Stimulated activated CD4-positive, alpha-beta T cell treated with anti-CD3 and anti-CD28 coated beads, Interleukin-15, amount 100 ng/mL, for 1 hour (primary cell): ENCODE results near the gene CLDN9.
"Not testable (repeated sequence)": the region's sequence is repeated elsewhere in the genome, so short reads cannot be mapped to it uniquely, and the experiment has no call there.

Source experiments
- DNase-seq, 2 donors: peaks; one replicate each; pipeline ENCODE4 v3.0.0-alpha.2; 2020; ENCODE audit warnings: low read depth in 1 of 2, low spot score in 1 of 2

Gene CLDN9

DNA sequence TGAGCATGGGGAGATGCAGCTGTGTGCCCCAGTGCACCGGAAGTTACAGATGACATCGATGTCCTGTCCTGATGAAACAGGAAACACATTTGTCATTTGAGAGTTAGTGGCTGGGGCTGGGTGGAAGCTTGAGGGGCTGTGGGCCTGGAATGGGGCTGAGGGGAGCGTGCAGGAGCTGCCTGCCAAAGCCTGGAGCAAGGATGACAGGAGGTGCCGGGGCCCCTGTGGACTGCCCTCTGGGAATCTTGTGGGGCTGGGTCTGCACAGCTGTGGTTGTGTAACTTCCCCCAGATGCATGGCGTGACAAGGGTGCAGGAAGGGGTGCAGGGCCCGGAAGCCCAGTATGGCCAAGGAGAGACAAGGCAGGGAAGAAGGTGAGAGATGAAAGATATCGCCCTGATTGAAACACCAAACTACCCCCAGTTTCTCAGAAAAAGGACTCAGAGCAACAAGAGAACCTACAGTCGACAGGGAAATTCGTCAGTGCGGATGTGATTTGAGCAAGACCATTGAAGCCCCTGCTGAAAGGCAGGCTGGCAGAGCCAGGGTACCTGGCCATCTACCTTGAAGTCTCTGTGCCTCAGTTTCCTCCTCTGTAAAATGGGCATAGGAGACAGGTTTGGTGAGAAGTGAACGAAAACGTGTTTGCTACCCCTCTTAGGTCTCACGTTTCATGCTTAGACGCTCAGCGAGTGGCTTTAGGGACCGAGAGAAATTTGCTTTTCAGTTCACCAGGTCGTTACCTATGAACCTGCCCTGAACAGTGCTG, 42.4 kb downstream of the CLDN9 start:
- DNase-seq = no peak

DNA sequence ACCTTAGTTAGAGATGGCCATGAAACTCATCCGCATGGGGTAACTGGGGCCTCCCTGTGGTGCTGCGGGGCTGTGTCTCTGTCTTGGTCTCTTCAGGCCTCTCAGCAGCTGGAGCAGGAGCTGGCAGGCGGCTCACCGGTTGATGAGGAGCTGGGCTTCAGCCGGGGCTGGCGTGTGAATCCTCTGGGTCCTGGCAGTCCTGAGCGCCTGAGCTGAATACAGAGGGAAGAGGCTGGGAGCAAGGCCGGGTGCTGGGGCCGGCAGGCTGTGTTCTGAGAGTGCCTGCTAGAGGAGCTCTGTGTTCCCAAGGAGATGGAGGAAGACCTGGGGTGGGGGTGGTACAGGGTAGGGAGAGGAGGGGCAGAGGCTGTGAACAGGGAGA, 43.0 kb downstream of the CLDN9 start:
- DNase-seq = not testable (repeated sequence)

DNA sequence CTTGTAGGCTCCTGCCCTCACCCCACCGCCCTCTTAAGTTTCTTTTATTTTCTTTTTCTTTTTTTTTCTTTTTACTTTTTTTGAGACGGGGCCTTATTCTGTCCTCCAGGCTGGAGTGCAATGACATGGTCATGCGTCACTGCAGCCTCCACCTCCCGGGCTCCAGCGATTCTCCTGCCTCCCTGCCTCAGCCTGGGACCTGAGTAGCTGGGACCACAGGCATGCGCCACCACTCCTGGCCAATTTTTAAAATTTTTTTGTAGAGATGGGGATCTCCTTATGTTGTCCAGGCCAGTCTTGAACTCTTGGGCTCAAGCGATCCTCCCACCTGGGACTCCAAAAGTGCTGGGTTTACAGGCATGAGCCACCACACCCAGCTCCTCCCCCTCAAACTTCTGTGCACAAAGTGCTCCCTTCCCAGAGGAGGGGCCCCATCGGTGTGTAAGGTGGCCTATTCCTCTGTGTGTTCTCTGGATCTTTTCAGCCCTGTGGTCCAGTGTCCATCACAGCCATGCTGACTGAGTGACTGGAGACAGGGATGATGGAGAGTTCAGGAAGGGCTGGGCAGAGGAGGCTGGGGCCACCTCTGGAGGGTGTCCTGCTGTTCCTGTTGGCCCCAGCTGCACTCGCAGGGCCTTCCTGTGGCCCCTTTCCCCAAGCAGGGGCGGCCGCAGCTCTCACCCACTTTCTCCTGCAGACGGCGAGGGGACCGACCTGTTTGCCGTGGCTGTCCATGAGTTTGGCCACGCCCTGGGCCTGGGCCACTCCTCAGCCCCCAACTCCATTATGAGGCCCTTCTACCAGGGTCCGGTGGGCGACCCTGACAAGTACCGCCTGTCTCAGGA, 43.8 kb downstream of the CLDN9 start:
- DNase-seq = no peak

DNA sequence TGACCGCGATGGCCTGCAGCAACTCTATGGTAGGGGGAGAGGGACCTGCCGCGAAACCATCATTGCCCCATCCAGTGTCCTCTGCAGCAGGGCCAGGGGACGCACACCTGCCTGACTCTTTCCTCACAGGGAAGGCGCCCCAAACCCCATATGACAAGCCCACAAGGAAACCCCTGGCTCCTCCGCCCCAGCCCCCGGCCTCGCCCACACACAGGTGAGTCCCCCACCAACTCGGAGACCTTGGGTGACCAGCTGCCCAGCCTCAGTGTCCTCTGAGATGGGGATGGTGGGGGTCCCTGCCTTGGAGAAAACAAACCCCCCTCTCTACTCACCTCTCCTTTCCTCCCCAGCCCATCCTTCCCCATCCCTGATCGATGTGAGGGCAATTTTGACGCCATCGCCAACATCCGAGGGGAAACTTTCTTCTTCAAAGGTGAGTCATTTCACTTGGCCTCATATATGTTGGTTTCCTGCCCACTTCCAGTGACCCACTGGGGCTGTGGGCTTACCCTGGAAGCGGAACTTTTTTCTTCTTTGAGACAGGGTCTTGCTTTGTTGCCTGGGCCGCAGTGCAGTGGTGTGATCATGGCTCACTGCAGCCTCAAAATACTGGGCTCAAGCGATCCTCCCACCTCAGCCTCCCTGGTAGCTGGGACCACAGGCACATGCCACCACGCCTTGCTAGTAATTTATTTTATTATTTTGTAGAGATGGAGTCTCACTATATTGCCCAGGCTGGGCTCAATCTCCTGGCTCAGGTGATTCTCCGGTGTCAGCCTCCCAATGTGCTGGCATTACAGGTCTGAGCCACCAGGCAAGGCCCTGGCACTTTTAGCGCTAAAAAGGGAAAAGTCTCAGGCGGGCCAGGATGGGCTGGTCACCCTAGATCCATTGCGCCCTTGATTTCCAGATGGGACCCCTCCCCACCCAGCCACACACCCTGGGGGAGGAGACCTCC, 44.7 kb downstream of the CLDN9 start:
- no peak for DNase-seq

DNA sequence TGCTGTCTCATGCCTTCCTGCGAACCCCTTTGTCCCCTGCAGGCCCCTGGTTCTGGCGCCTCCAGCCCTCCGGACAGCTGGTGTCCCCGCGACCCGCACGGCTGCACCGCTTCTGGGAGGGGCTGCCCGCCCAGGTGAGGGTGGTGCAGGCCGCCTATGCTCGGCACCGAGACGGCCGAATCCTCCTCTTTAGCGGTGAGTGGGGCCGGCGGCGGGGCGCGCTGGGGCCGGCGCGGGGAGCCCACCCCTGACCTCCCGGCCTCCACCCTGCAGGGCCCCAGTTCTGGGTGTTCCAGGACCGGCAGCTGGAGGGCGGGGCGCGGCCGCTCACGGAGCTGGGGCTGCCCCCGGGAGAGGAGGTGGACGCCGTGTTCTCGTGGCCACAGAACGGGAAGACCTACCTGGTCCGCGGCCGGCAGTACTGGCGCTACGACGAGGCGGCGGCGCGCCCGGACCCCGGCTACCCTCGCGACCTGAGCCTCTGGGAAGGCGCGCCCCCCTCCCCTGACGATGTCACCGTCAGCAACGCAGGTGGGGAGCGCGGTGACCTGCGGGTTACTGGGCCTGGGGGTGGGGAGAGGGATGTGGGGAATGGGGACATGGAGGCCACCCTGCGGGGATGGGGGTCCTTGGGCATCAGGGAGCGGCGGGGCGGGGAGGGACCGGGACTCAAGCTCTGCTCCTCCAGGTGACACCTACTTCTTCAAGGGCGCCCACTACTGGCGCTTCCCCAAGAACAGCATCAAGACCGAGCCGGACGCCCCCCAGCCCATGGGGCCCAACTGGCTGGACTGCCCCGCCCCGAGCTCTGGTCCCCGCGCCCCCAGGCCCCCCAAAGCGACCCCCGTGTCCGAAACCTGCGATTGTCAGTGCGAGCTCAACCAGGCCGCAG, 45.7 kb downstream of the CLDN9 start:
- DNase-seq = no peak

DNA sequence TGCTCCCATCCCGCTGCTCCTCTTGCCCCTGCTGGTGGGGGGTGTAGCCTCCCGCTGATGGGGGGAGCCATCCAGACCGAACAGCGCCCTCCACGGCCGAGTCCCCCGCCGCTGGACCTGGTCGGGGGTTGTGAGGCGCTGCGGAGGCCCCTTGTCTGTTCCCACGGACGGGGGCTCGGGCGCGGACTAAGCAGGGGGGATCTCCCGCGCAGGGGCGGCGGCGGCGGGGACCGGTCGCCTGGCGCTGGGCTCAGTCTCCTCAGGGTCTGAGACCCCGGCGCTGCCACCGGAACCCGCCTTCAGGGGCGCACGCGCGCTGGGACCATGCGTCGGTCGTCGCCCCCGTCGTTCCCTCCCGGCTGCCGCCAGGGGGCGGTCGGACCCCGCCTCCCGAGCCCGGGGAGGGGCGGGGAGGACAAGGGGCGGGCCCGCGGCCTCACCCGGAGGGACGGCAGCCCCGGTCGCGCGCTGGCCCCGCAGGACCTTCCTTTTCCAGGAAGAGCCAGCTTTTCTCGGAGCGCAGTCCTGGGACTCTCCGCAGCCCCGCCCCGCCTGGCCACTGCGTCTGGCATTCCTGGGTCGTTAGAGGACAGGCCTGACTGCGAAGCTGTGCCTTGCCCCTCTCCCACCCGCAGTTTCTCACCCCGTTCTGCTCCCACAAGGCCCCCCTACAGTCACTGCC, 46.5 kb downstream of the CLDN9 start:
- DNase-seq = peak; percentile 82 to 86

DNA sequence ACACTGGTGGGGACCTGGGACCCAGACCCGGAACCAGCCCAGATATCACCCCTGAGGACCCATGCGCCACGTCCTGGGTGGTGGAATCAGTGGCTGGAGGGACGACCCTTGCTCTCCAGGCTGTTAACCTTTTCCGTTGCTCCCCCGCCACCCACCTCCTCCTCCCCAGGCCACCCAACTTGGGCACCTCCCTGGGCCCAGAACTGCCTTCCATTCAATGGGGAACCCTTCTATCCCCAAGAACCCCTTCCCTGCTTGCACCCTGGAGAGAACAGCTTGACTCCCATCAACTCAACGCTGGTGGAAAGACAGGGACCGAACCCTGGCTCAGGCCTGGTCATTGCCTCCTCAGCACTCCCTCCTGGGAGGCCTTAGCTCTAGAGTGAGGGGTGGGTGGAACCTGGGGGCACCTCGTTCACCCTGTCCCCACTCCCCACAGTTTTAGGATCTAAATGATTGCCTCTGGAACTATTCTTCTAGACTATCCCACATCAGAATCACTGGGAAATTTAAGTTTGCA, 47.1 kb downstream of the CLDN9 start:
- DNase-seq = no peak

DNA sequence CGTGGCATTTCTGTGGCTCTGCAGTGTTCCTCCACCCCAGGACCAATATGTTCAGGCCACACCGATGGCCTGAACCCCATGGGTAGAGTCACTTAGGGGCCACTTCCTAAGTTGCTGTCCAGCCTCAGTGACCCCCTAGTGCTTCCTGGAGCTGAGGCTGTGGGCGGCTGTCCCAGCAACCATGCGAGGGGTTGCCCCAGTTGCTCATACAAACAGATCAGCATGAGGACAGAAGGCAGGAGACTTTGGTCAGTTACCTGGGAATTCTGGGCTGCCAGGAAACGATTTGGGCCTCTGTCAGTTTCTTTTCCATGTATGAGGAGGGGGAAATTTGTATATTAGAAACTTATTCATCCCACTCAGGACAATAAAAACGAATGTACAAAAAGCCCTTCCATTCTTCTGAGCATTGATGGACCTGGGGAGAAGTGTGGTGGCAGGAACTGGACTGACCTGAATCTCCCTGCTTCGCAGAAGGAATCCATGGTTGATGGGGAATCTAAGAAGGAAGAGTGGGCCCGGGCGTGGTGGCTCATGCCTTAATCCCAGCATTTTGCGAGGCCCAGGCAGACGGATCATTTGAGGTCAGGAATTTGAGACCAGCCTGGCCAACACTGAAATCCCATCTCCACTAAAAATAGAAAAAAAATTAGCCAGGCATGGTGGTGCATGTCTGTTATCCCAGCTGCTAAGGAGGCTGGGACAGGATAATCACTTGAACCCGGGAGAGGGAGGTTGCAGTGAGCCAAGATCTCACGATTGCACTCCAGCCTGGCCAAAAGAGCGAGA, 47.8 kb downstream of the CLDN9 start:
- no peak for DNase-seq

DNA sequence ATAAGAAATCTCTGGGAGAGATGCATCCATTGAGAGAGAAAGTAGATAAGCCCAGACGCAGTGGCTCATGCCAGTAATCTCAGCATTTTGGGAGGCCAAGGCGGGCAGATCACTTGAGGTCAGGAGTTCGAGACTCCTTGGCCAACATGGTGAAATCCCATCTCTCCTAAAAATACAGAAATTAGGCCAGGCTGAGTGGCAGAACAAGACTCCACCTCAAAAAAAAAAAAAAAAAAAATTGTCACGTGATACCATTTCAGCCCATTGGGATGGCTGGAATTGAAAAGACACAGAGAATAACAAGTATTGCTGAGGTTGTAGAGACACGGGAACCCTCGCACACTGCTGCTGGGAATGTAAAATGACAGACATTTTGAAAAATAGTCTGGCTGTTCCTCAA, 49.8 kb downstream of the CLDN9 start:
- no peak for DNase-seq

DNA sequence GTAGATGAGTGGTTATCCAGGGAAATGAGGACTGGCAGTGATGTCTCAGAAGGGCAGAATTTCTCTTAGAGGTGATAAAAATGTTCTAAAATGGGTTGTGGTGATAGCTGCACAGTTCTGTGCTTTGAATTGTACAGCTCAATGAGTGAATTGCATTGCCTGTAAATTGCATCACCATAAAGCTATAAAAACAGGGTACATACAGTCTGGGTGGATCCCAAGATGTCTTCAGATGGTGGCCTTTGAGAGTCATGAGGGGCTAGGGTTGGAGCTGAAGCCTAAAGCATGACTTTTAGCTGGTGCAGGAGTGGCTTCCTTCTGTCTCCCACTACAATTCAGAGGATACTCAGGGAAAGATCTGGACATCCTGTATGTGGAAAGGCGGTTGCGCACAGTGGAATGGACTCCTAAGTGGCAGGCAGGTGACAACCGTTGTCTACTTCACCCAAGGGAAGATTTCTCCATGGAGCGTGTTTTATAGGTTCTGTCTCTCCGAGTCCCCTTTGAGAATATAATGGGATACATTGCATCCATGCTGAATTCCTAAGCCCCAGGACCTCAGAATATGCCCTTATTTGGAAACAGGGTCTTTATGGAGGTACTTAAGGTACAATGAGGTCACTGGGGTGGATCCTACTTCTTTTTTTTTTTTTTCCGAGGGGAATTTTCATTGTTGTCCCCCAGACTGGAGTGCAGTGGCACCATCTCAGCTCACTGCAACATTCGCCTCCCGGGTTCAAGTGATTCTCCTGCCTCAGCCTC, 51.1 kb downstream of the CLDN9 start:
- no peak for DNase-seq
